HG03280 (cell line): ENCODE results near the gene SGTB.
"Not testable (repeated sequence)": the region's sequence is repeated elsewhere in the genome, so short reads cannot be mapped to it uniquely, and the experiment has no call there.

Experiments
- ATAC-seq: cut with Tn5 transposase; IDR thresholded peaks from one replicate; pipeline ENCODE4 v1.9.1; 2021; ENCODE audit warnings: mild to moderate bottlenecking, moderate library complexity; ENCODE audit not compliant: unreplicated experiment

Gene SGTB

DNA sequence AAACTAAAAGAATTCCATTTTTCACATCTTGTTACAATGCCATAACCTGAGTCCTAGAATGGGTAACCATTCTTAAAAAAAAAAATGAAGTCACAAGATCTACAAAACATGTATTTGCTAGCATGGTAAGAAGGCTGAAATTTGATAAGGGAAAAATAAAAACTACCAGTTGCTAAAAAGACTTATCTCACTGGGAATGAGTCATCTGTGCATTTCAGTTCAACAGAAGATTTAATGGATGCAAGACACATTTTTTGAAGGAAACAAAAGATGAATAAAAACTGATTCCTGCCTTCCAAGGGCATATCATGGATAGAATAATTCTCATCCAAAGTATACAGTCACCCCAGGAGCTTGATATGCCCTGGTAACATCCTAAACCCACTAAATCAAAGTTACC is 47.2 kb downstream of the SGTB start:
- ATAC-seq: no peak

DNA sequence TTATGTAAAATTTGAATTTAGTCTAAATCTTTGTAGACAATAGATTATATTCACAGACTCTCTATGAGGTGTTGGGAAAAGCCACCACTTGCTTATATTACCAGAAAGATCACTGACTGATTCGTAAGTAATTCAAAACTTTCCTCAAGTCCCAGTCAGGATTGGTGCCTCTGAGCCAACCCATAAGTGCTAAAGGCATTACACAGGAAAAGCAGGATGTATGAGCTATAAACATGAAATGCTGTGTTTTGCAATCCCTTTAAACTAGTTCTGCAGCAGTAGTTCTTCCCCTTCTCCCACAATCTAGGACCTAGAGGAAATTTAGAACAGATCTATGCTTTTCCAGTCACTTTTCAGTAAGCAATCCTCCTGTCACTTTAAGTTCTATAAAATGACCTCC is 49.1 kb downstream of the SGTB start:
- ATAC-seq: no peak

DNA sequence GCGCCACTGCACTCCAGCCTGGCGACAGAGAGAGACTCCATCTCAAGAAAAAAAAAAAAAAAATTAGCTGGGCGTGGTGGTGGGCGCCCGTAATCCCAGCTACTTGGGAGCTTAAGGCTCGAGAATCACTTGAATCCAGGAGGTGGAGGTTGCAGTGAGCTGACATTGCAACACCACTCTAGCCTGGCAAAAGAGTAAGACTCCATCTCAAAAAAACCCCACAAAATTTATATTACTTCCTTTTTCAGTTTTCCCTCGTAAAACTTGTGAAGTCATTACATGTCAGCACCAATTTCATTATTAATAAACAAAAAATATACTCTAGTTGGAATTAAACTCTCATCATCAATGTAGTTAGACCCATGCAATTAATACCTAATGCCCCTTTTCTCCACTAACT is 53.2 kb downstream of the SGTB start:
- ATAC-seq: no peak

DNA sequence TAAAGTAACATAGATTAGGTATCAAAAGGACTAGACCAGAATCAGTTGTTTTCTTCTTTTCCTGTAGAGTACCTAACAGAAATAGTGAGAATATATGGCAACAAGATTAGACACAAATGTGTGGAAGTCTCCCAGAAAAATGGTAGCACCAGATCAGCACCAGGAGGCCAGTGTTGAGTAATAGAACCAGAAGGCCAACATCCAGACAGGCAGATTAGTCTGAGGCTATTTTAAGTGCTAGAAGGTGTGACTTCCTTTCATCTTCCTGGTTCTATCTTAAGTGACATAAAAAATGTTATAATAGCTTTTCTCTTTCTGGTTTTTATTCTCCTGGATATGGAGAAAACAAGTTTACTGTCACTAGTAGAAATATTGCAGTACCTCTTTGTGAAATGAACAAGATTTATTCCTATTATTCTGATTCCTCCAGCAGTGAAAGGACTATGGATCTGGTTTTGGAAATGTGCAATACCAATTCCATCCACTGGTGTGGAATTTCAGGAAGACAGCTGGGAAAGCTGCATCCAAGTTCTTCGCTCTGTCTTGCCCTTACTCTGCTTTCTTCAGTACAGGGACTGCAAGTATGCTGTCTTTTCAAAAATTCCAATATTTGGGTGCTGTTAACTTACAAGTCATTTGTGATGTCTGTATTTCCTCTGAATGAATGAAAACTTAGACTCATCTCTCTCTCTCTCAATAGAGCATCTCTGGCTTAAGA is 57.9 kb downstream of the SGTB start:
- ATAC-seq: no peak

DNA sequence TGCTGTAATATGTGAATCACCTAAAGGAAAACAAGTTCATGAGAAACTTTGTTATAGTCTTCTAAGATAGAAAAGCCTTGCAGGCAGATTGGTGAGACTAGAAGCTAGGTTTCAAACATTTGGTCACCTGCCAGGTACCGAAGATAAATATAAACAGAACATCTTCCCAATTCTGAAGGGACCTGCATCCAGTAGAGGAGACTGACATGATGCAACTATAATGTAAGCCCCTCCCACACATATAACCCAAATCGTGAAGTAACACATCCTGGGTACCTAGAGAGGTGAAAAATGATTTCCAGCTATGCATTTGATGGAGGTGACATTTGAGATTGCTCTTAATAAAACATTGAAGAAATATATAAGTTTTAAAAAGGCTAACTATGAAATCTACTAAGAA is 67.2 kb downstream of the SGTB start:
- ATAC-seq: no peak

DNA sequence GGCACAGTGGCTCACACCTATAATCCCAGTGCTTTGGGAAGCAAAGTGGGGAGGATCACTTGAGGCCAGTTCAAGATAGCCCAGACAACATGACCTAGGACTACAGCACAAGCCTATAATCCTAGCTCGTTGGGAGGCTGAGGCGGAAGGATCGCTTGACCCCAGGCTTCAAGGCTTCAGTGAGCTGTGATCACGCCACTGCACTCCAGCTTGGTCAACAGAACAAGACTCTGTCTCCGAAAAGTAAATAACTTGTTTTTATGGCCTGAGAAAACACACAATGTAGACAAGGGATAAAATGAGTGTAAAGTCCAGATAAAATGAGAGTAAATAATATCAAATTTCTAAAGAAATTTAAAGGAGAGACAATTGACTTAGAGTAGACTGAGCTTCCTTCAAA is 70.8 kb downstream of the SGTB start:
- no peak for ATAC-seq

DNA sequence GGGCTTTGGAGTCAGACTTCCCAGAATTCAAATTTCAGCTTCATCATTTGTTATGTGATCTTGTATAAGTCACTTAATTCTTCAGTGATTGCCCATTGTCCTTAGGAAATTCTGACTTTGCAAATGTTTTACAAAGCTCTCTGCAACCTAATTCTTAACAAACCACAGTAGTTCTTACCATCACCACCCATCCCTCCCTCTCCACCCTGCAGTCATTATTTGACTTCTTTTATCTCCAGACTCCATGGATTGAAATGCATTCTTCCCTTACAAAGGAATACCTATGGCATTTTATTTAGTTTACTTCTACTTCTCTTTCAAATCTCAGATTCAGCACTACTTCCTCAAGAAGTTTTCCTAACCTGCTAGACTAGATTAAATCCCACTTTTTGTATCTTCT is 74.0 kb downstream of the SGTB start:
- no peak for ATAC-seq

DNA sequence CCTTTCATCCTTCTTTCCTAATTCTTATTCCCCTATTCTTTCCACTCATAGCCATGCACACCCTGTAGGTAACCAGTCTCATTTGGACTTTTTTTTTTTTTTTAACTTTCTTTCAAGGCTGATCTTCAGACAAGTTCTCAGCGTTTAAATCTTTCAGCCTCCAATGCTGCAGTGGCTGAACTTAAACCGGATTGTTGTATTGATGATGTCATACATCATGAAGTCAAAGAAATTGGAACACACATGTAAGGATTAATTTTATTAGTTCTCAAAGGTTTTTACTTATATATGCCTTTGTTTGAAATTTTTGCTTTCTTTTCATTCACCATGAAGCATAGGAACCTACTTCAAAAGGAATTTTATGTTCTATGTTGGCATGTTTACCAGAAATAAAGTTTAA is 75.0 kb downstream of the SGTB start:
- no peak for ATAC-seq

DNA sequence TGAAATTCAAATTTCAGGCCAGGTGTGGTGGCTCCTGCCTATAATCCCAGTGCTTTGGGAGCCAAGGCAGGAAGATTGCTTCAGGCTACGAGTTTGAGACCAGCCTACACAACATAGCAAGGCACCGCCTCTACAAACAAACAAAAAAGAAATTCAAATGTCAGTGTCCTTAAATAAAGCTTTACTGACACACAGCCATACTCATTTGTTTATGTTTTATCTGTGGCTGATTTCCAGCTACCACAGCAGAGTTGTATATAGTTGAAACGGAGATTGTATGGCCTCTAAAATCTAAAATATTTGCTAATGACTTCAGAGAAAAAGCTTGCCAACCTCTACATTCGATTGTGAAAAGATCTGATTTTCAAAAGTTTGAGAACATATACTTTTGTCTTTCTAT is 81.7 kb downstream of the SGTB start:
- no peak for ATAC-seq

DNA sequence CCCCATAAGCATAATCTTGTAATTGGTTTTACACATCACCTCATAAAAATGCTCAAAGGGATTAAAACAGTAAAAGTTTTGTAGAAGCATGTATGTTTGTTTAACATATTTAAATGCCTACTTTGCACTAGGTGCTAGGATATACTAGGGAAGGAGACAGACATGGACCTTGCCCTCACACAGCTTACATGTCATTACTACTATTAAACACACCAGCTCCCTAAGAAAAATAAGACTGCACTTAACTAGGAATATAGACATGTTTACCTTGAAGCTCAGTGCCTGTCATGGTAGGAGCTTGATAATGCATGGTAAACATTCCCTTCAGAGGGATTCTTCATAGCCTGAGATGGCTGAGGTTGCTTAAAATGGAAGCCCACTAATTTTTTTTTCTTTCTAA is 90.9 kb downstream of the SGTB start:
- ATAC-seq: no peak

DNA sequence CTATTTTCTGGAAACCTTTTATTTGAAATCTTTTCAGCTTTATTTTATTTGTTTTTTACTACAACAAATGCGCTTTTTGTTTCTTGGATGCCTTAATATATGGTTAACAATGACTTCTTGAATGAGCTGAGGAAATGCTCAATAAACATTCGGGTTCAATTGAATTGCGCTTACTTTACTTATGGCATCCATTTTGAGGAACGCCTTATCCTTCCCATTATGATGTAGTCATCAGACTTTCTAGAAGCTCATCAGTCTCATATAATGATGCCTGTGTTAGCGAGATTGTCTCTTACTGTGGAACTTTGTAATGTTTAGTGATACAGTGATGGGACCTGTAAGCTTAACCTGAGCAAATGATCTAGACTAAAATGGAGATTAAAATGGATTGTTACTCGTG is 96.2 kb downstream of the SGTB start:
- ATAC-seq: no peak

DNA sequence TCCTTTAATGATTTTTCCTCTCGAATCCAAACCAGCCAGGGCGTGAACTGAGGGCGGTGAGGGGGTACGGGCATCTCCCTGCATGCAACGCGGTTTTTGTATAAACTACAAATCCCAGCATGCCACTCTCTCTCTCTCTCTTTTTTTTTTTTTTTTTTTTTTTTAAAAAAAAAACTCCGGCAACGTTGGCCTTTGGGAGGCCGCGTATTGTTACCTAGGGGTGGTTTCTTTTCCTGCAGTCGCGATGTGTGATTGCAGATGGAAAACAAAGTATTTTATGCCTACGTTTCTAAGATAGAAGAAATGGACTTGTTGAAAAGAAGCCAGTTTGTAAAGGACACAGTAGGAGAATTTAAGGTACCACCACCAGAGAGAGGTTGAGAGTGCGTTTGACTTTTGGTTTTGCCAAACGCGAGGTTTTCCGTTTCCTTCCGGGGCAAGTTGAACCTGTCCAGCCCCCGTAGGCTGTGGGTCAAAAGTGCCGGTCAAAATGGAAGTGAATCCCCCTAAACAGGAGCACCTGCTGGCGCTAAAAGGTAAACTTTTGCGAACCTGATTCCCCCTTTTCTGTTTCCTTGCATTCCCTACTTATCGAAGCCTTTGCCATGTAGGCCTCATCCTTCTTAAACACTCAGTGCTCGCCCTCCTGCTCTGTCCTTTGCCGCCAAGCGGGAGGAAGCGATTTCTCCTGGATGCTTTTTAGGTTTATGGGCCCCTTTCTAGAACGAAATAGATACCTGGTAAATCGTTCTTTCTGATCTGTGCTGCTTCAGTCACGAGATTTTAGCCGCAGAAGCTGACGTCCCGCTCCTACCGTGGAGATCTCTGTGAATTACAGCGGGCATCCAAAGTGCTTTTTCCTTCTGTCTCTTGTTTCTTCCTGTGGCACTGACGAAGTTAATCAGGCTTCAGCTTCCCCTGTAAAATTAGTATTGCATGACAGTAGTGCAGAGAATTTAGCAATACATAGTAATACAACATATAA is 97.0 kb downstream of the SGTB start, which contains the start of the genes SHLD3 and TRAPPC13:
Gene SHLD3, plus strand, starts transcription at position 457 of the 985 bp plus-strand sequence. CDS start 4,561 bp downstream, outside the sequence.
Gene TRAPPC13, plus strand, starts transcription at position 457 of the 985 bp plus-strand sequence. Its CDS starts 34 bp downstream, at position 491.
- peak; percentile 73 for ATAC-seq

DNA sequence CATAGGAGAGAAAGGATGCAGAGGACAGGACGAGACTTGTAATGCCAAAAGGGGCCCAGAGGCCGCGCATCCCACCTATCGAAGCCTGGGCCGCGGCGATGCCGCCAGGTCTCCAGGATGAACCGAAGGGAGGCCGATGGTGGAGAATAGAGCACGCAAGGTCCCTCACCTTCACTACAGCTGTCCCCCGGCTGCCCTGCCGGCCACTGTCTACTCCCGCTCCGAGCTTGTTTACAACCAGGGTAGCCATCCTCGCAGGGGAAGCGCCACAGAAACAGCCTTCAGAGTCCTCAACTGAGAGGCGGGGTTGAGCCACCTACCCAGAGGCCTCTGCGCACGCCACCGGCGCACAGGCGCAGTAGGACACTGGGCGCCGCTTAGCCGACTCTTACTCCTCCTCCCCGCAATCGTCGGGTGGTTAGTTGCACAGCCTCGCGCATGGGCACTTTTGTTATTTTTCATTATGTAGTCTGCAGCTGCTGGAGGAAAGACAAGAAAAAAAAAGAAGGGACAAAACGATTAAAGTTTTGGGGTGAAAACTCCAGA is 97.8 kb downstream of the SGTB start, which contains the start of gene TRIM23:
Gene TRIM23, minus strand, starts transcription at position 309 of the 546 bp plus-strand sequence. Its CDS starts 59 bp downstream, at position 250.
- ATAC-seq: peak; percentile 96

DNA sequence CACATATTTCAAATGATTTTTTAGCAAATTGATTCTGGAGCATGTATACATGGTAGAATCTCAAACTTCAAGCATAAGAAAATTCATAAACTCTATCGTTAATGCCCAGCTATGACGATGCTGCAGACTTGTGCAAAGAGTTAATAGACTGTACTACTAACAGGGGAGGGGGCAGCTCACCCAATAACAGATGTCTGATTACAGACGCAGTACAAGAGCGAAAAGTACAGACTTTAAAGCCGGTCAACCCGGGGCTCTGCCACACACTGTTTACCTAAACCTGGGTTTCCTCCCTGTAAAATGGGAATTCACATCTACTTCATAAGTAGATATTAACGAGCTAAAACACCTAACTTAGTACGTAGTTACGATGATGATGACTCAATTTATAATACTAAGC is 98.4 kb downstream of the SGTB start:
- ATAC-seq: no peak

DNA sequence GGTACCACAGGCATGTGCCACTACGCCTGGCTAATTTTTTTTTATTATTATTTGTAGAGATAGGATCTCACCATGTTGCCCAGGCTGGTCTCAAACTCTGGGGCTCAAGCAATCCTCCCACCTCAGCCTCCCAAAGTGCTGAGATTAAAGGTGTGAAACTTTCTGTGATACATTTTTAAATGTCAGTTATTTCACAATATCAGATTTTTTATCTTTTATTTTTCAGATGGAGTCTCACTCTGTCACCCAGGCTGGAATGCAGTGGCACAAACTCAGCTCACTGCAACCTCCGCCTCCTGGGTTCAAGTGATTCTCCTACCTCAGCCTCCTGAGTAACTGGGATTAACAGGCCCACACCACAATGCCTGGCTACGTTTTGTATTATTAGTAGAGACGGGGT is 99.9 kb downstream of the SGTB start:
- ATAC-seq: not testable (repeated sequence)

DNA sequence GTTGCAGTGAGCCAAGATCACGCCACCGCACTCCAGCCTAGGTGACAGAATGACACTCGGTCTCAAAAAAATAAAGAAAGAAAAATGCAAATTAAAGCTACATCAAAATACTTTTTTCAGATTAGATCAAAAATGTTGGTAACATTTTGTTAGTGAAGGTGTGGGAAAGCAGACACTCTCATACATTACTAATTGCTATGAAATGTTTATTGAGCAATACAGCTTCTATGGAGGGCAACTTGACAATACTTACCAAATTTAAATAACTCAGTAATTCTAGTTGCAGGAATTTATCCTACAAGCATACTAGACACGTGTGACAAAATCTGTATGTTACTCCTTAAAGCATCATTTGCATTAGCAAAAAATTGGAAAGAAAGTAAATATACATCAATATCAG is 101.9 kb downstream of the SGTB start:
- no peak for ATAC-seq
